ENCODE measurements around the gene ADARB1. TPM values are rescaled to one million over a fixed set of nuclear protein-coding genes. Genes with fewer than 3 reads are reported as not detected.

ADARB1 gene
- total and polyA plus RNA-seq, 2 of the 4 experiments (the other 2 are of a cell fraction), result 39.8 to 47.3 TPM

- peaks cover 20% of the 10 kb centered on the region for H3K4me1 ChIP-seq (ENCODE audit: control insufficient read depth, insufficient read depth, low read length)
- BruUV-seq (replicated peaks), result no TSS peak
These were observed 76.3 kb downstream of the ADARB1 start for GRCh38 chr21:45150638-45151131.

More at GRCh38 chr21:45150638-45151131, 76.3 kb downstream of the ADARB1 start:
- Histone ChIP-seq H2BK120ac (ENCODE audit: low read depth, low read length) (no peak overlapping the region), H2AK9ac (replicated peaks; ENCODE audit: low read depth, low read length, poor library complexity) (peak overlapping the region; percentile 46), H3K4me2 (ENCODE audit: low read depth, low read length) (no peak overlapping the region), H3K9me3 (ENCODE audit: control insufficient read depth, insufficient read depth, low read length) (no peaks in the 10 kb centered on the region), H4K8ac (ENCODE audit: low read depth in 2 of 2, low read length in 2 of 2) (no peak overlapping the region; a peak in 1 of 4 replicates), H3K9me1 (ENCODE audit: insufficient read depth, low read length) (peaks cover 25% of the 10 kb centered on the region), H3K36me3 (ENCODE audit: control insufficient read depth, insufficient read depth, low read length) (peaks cover 52% of the 10 kb centered on the region), H2BK15ac (ENCODE audit: low read depth, low read length) (no peak overlapping the region), H3K27ac (ENCODE audit: insufficient read depth, low read length) (no peak overlapping the region), H3K14ac (replicated peaks; ENCODE audit: low read depth, low read length) (peak overlapping the region; percentile 37), H3K79me1 (ENCODE audit: low read depth in 1 of 2, low read length in 2 of 2) (peaks cover 39 to 78% of the 10 kb centered on the region in 2 experiments), H4K5ac (ENCODE audit: low read depth, low read length) (no peak overlapping the region), H3K4ac (ENCODE audit: low read depth, low read length) (no peak overlapping the region), H4K91ac (ENCODE audit: insufficient read depth, low read depth, low read length) (no peak overlapping the region), H2BK5ac (ENCODE audit: low read depth, low read length, poor library complexity, severe bottlenecking) (no peak overlapping the region), H3K23ac (ENCODE audit: low read depth, low read length) (no peak overlapping the region), H2AFZ (replicated peaks; ENCODE audit: low read length, poor library complexity) (no peak overlapping the region), H2AK5ac (ENCODE audit: low read depth, low read length) (peak overlapping the region; percentile 7; the same call in 1 of the 2 replicates), H3K27me3 (ENCODE audit: control insufficient read depth, insufficient read depth, low read length) (no peaks in the 10 kb centered on the region), H3K56ac (ENCODE audit: extremely low read depth, insufficient read depth, low read length) (no peak overlapping the region), H3K18ac (ENCODE audit: low read depth, low read length) (no peak overlapping the region), H3K4me3 (ENCODE audit: insufficient read depth, low read depth, low read length) (no peak overlapping the region), H2BK20ac (ENCODE audit: low read depth, low read length) (no peak overlapping the region), H4K20me1 (ENCODE audit: insufficient read depth, low read length) (peaks cover 73% of the 10 kb centered on the region), H3K9ac (ENCODE audit: low read depth, low read length) (no peak overlapping the region)
- in situ Hi-C loops (cut with MboI; ENCODE audit: low sequenced_read_pairs) (no loop called here), intact Hi-C loops (cut with micrococcal nuclease) (no loop called here), dilution Hi-C loops (cut with HindIII; ENCODE audit: low sequenced_read_pairs, unreplicated experiment) (no loop called here)
- ATAC-seq (ENCODE audit: low read depth), result no peak
- TF ChIP-seq CTCF (conservative IDR thresholded peaks at IDR 0.05; ENCODE audit: low read depth, low read length), result no peak
- TF ChIP-seq MAFK (IDR thresholded peaks at IDR 0.05; ENCODE audit: low read depth, low read length), result no peak
- no peak for TF ChIP-seq BHLHE40 (IDR thresholded peaks at IDR 0.05; ENCODE audit: low read depth, low read length)
- no peak for TF ChIP-seq MAZ (IDR thresholded peaks at IDR 0.05; ENCODE audit: borderline replicate concordance, low read depth, low read length)
- TF ChIP-seq POLR2A (IDR thresholded peaks at IDR 0.05; ENCODE audit: low read depth, low read length), result no peak
- TF ChIP-seq RAD21 (IDR thresholded peaks at IDR 0.05; ENCODE audit: low read length), result no peak
- no peak for TF ChIP-seq RCOR1 (IDR thresholded peaks at IDR 0.05; ENCODE audit: insufficient replicate concordance, low read length)
- WGBS, 2 experiments (ENCODE audit: extremely low coverage in 2 of 2, insufficient read length in 1 of 2), result 89% methylated on average over 3 of the region's 6 CpGs; no CpG with 5 or more reads in 1 of the 2 experiments
- ChIA-PET CTCF (no interaction called here), POLR2A (ENCODE audit: unreplicated experiment) (no interaction called here)
- no peak for DNase-seq

All from IMR-90 (cell line).